SKM-1 (cell line): ENCODE data around the gene TRIM24.
A peak's percentile ranks its signal among the peaks of the same experiment; 100 is the strongest.

Source experiments
- DNase-seq: peaks from one replicate; lab custom pipeline; 2025; ENCODE audit not compliant: unreplicated experiment; lab: John Stamatoyannopoulos, UW

TRIM24 gene

GRCh38 chr7:138613630-138614029 lies 153.6 kb downstream of the TRIM24 start:
- DNase-seq, result no peak

- no peak for DNase-seq
These were observed 156.0 kb downstream of the TRIM24 start for GRCh38 chr7:138616085-138616484.

GRCh38 chr7:138618506-138618905 lies 158.4 kb downstream of the TRIM24 start:
- DNase-seq, result no peak

- no peak for DNase-seq
These were observed 158.9 kb downstream of the TRIM24 start for GRCh38 chr7:138618933-138619332.

GRCh38 chr7:138622841-138623240 lies 162.8 kb downstream of the TRIM24 start:
- DNase-seq, result no peak

GRCh38 chr7:138625084-138625848 lies 165.2 kb downstream of the TRIM24 start:
- DNase-seq, result peak; percentile 12

DNA sequence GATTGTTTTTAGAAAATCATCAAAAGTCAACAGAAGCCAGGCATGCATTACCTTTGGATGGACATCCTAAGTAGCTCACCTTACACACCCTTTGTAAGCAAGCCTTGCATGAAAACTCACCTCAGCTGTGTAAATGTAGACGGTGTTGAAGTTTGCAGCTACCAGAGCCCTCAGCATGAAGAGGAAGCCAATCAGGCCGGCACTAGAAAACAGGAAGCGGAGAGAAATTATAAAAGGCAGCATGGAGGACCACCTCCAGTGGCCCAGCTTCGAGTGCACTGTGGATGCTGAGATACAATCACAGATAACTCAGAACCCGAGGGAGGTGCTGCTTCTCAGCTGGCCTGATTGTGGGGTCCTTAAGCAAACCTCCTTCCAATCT lies 165.8 kb downstream of the TRIM24 start:
- DNase-seq, result peak; percentile 48

DNA sequence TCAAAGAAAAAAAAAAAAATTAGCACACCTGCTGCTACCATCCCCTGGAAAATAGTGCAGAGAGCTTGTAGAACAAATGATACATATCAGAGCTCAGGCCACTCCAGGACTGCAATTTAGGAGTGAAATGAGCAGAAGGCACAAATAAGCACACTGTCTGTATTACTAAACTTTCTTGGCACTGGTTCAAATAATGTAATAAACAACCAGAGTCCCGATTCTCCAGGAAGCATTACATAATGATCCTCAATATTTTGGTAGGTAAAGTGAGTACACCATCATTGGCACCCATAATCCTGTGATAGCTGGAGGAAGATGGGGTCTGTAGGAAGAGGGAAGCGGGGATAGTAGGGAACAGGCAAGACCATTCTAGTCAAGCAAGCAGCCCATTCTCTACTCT lies 166.8 kb downstream of the TRIM24 start:
- DNase-seq, result no peak

DNA sequence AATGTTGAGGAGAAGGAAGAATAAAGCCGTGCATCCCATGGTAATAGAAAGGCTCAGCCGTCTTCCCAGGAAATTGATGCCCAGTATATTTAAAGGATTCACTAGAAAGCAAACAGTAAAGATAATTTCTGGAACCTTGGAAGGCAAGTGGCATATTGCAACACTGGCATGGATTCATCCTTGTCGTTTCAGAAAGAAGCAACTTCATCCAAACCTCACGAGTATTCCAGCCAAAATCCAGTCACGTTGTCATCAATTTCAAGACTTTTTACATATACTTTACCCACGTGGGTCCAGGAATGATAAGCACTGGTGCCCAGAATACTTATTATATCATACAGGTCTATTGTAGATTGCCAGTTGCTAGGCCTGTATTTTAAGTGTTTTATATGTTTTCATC lies 167.3 kb downstream of the TRIM24 start:
- no peak for DNase-seq

DNA sequence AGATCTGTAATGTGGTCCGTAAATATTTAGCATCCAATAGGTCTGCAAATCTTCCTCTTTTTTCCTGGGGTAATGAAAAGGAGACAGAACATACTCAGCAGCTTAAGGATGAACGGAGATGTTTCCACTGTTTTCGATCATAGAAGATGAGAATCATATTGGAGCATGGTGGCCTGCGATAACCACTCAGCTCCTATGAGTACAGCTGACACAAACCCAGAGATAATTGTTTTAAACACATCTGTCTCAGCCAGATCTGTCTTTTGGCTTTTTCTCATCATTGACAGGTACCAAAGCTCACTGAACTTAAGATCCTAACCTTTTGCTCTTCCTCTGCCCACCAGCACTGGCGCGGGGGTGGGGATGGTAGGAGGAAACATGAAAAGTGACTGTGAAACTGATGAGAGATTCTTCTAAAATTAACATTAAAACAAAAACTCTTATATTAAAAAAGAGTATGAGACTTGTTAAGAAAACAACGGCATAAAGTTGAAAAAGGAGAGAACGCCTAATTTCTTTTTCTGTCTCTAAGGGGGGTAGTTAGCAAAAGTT lies 170.1 kb downstream of the TRIM24 start:
- DNase-seq, result no peak

GRCh38 chr7:138632384-138632783 lies 172.3 kb downstream of the TRIM24 start:
- DNase-seq, result no peak

DNA sequence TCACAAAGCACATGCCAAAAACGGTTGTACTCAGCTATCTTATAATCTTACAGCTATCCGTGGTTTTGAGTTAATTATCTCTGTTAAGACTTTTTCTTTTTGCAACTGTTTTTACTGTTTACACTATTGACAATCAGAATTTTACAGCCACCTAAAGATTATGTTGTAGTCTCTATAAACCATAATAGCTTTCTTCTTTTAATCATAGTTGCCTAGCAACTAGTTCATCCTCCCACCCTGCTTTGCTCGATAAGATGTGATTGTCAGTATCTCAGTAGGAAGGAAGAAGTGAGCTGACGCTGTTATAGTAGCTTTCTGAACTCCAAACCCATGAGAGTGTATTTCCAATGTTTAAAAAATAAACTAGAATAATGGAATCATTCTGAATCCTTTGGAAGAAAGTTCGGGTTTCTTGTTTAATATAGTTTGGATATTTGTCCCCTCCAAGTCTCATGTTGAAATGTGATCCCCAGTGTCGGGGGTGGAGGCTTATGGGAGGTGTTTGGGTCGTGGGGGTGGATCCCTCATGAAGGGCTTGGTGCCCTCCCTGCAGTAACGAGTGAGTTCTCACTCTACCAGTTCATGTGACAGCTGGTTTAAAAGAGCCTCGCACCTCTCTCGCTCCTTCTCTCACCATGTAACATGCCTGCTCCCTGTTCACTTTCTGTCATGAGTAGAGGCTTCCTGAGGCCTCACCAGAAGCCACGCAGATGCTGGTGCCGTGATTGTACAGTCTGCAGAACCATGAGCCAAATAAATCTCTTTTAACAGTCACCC lies 173.0 kb downstream of the TRIM24 start:
- no peak for DNase-seq
